WTC11 (cell line): Measurements from ENCODE around the gene TMEM17. TPM values are rescaled to one million over a fixed set of nuclear protein-coding genes. Genes with fewer than 3 reads are reported as not detected.

Source experiments
- ARID4B ChIP-seq: sonication (generic); formaldehyde crosslinking; IDR thresholded peaks from 2 replicates; pipeline ENCODE4 v1.8.0; 2023; ENCODE audit warnings: missing genetic modification reagents, mild to moderate bottlenecking, borderline replicate concordance
- ATF1 ChIP-seq: sonication (generic); formaldehyde crosslinking; IDR thresholded peaks from 2 replicates; pipeline ENCODE4 v1.8.1; 2023; ENCODE audit warnings: mild to moderate bottlenecking, moderate library complexity, missing genetic modification reagents
- CBFB ChIP-seq: sonication (generic); formaldehyde crosslinking; IDR thresholded peaks from 2 replicates; pipeline ENCODE4 v1.8.1; 2022; ENCODE audit warnings: mild to moderate bottlenecking, low read depth, missing genetic modification reagents
- CREB1 ChIP-seq: sonication (generic); formaldehyde crosslinking; IDR thresholded peaks from 2 replicates; pipeline ENCODE4 v1.8.0; 2023; ENCODE audit warnings: mild to moderate bottlenecking, missing genetic modification reagents
- E2F1 ChIP-seq: sonication (generic); formaldehyde crosslinking; IDR thresholded peaks from 2 replicates; pipeline ENCODE4 v1.8.0; 2022; ENCODE audit warnings: mild to moderate bottlenecking, missing genetic modification reagents
- E2F5 ChIP-seq: sonication (generic); formaldehyde crosslinking; IDR thresholded peaks from 2 replicates; pipeline ENCODE4 v1.8.1; 2022; ENCODE audit warnings: mild to moderate bottlenecking, moderate library complexity, missing genetic modification reagents
- ETV6 ChIP-seq: sonication (generic); formaldehyde crosslinking; IDR thresholded peaks from 2 replicates; pipeline ENCODE4 v1.8.1; 2022; ENCODE audit warnings: mild to moderate bottlenecking, missing genetic modification reagents
- HMGA2 ChIP-seq: fragments of 250-450 bp; sonication (Bioruptor Pico); IDR thresholded peaks from 2 replicates; pipeline ENCODE4 v1.4.0; 2021; ENCODE audit warnings: mild to moderate bottlenecking, moderate library complexity
- HMGXB4 ChIP-seq: sonication (generic); formaldehyde crosslinking; IDR thresholded peaks from 2 replicates; pipeline ENCODE4 v1.8.1; 2023; ENCODE audit warnings: mild to moderate bottlenecking, moderate library complexity, missing genetic modification reagents
- IRF1 ChIP-seq: sonication (generic); formaldehyde crosslinking; IDR thresholded peaks from 2 replicates; pipeline ENCODE4 v1.8.0; 2023; ENCODE audit warnings: missing genetic modification reagents
- KAT7 ChIP-seq: sonication (generic); formaldehyde crosslinking; IDR thresholded peaks from 2 replicates; pipeline ENCODE4 v1.8.1; 2023; ENCODE audit warnings: missing genetic modification reagents, mild to moderate bottlenecking, borderline replicate concordance
- MLX ChIP-seq: sonication (generic); formaldehyde crosslinking; IDR thresholded peaks from 2 replicates; pipeline ENCODE4 v1.8.1; 2023; ENCODE audit warnings: mild to moderate bottlenecking, missing genetic modification reagents, moderate library complexity
- NFE2L1 ChIP-seq: sonication (generic); formaldehyde crosslinking; IDR thresholded peaks from 2 replicates; pipeline ENCODE4 v1.8.1; 2023; ENCODE audit warnings: missing genetic modification reagents
- NR2C2 ChIP-seq: sonication (generic); formaldehyde crosslinking; IDR thresholded peaks from 2 replicates; pipeline ENCODE4 v1.8.0; 2022; ENCODE audit warnings: mild to moderate bottlenecking, missing genetic modification reagents
- PREB ChIP-seq: sonication (generic); formaldehyde crosslinking; IDR thresholded peaks from 2 replicates; pipeline ENCODE4 v1.8.1; 2022; ENCODE audit warnings: mild to moderate bottlenecking, missing genetic modification reagents, moderate library complexity, borderline replicate concordance
- TCF7 ChIP-seq: sonication (generic); formaldehyde crosslinking; IDR thresholded peaks from 2 replicates; pipeline ENCODE4 v1.8.0; 2022; ENCODE audit warnings: mild to moderate bottlenecking, low read depth, missing genetic modification reagents, moderate library complexity
- USF1 ChIP-seq: sonication (generic); formaldehyde crosslinking; IDR thresholded peaks from 2 replicates; pipeline ENCODE4 v1.8.0; 2022; ENCODE audit warnings: mild to moderate bottlenecking, missing genetic modification reagents
- ZBTB43 ChIP-seq: sonication (generic); formaldehyde crosslinking; IDR thresholded peaks from 2 replicates; pipeline ENCODE4 v1.8.1; 2023; ENCODE audit warnings: mild to moderate bottlenecking, missing genetic modification reagents
- ZNF138 ChIP-seq: sonication (generic); formaldehyde crosslinking; conservative IDR thresholded peaks from 2 replicates; pipeline ENCODE4 v1.8.1; 2022; ENCODE audit warnings: mild to moderate bottlenecking, moderate library complexity, missing genetic modification reagents
- ZNF416 ChIP-seq: fragments of 250-450 bp; sonication (Bioruptor Pico); IDR thresholded peaks from 2 replicates; pipeline ENCODE4 v1.9.0; 2021; ENCODE audit warnings: mild to moderate bottlenecking, inconsistent platforms
- ZNF423 ChIP-seq: fragments of 250-450 bp; sonication (Bioruptor Pico); IDR thresholded peaks from 2 replicates; pipeline ENCODE4 v2.1.2; 2022; ENCODE audit warnings: mild to moderate bottlenecking, moderate library complexity
- ZNF425 ChIP-seq: fragments of 250-450 bp; sonication (Bioruptor Pico); conservative IDR thresholded peaks from 2 replicates; pipeline ENCODE4 v1.9.0; 2021; ENCODE audit warnings: mild to moderate bottlenecking
- total RNA-seq: library from RNA; stranded (reverse); gene quantifications from 3 replicates; pipeline ENCODE4 v1.2.3, GENCODE V29; 2021

TMEM17 gene
- total RNA-seq, 1 experiment from 2014 or later = 1.2 TPM

- TF ChIP-seq ARID4B (peak; percentile 52; the same call in 1 of the 2 replicates), CREB1 (CRISPR knock-in tag) (no peak), ZBTB43 (CRISPR knock-in tag) (peak; percentile 69; the same call in 1 of the 2 replicates), KAT7 (0 out of 2 replicates have a peak, but pooled peaks have one; percentile 42), ZNF425 (CRISPR knock-in tag) (no peak), HMGXB4 (CRISPR knock-in tag) (peak; percentile 92; the same call in 1 of the 2 replicates), E2F1 (no peak), MLX (CRISPR knock-in tag) (no peak), ZNF138 (CRISPR knock-in tag) (0 out of 2 replicates have a peak, but pooled peaks have one; percentile 48), TCF7 (CRISPR knock-in tag) (no peak), NR2C2 (CRISPR knock-in tag) (no peak), ETV6 (CRISPR knock-in tag) (peak; percentile 92), ATF1 (CRISPR knock-in tag) (no peak), CBFB (CRISPR knock-in tag) (0 out of 2 replicates have a peak, but pooled peaks have one; percentile 52), NFE2L1 (CRISPR knock-in tag) (no peak), IRF1 (no peak), USF1 (CRISPR knock-in tag) (no peak), ZNF423 (CRISPR knock-in tag) (peak; percentile 23; the same call in 1 of the 2 replicates), PREB (CRISPR knock-in tag) (no peak), ZNF416 (CRISPR knock-in tag) (no peak), E2F5 (CRISPR knock-in tag) (no peak), HMGA2 (CRISPR knock-in tag) (no peak)
Measured at GRCh38 chr2:62456721-62457539, 49.1 kb downstream of the TMEM17 start (continued).
